Gastrocnemius medialis (tissue), 4 donors: ENCODE data around the gene AMOT. TPM values are rescaled to one million over a fixed set of nuclear protein-coding genes. Genes with fewer than 3 reads are reported as not detected.

Experiments used
- ATAC-seq, 2 donors: fragments of 150-250 bp; one replicate each; pipeline ENCODE4 v1.9.1; 2016
- DNase-seq, 2 donors: peaks; one replicate each; pipeline ENCODE4 v3.0.0-alpha.2; 2019
- H3K27ac ChIP-seq, 4 donors: fragments of 200-600 bp; sonication (generic); 1 replicate in 1 of 4; 2 replicates in 3 of 4; pipeline ENCODE4 v1.5.1; 2016 to 2018; ENCODE audit warnings: mild to moderate bottlenecking in 2 of 4, moderate library complexity in 1 of 4
- H3K27me3 ChIP-seq, 3 donors: fragments of 200-600 bp; sonication (generic) in 2 of 3; 1 replicate in 1 of 3; 2 replicates in 2 of 3; pipeline versions ENCODE4 v1.5.1 to v1.6.0; 2016 to 2019; ENCODE audit warnings: mild to moderate bottlenecking in 1 of 3, moderate library complexity in 1 of 3
- H3K36me3 ChIP-seq, 2 donors: fragments of 200-600 bp; sonication (generic) in 1 of 2; one replicate each; pipeline ENCODE4 v1.5.1; 2017 to 2018
- H3K4me1 ChIP-seq, 2 donors: fragments of 200-600 bp; sonication (generic) in 1 of 2; one replicate each; pipeline ENCODE4 v1.5.1; 2016 to 2017; ENCODE audit warnings: mild to moderate bottlenecking in 2 of 2
- H3K4me3 ChIP-seq, 4 donors: fragments of 200-600 bp; sonication (generic) in 3 of 4; 1 replicate in 1 of 4; 2 replicates in 3 of 4; pipeline ENCODE4 v1.5.1; 2016 to 2019; ENCODE audit warnings: mild to moderate bottlenecking in 2 of 4
- H3K9me3 ChIP-seq, 3 donors: fragments of 200-600 bp; sonication (generic) in 2 of 3; 1 replicate in 1 of 3; 2 replicates in 2 of 3; pipeline ENCODE4 v1.5.1; 2016 to 2019
- CTCF ChIP-seq, 5 experiments: fragments of 450-650 bp in 3 of 5; fragments of 200-600 bp in 2 of 5; sonication (generic) in 2 of 5; IDR thresholded peaks in 4 of 5; conservative IDR thresholded peaks in 1 of 5; 1 replicate in 4 of 5; 2 replicates in 1 of 5; pipeline ENCODE4 v1.5.1; 2016 to 2019; ENCODE audit warnings: antibody characterized with exemption in 5 of 5, mild to moderate bottlenecking in 3 of 5, moderate library complexity in 3 of 5
- POLR2A ChIP-seq, 2 donors: fragments of 450-650 bp; IDR thresholded peaks; one replicate each; pipeline ENCODE4 v1.6.1; 2017; ENCODE audit warnings: antibody characterized with exemption in 2 of 2, mild to moderate bottlenecking in 2 of 2, moderate library complexity in 2 of 2
- in situ Hi-C, 4 donors: fragments of 200-750 bp; cut with MboI; loops; one replicate each; pipeline versions ENCODE4 v1.15.0 to v1.8.0; 2017; ENCODE audit warnings: low sequenced_read_pairs in 4 of 4
- intact Hi-C: fragments of 100-400 bp; cut with DNase I; formaldehyde crosslinking; loops from one replicate; pipeline ENCODE4 v1.15.1; 2023; ENCODE audit warnings: low total_unique reads
- total RNA-seq, 4 donors: library from RNA; depleted of rRNA; stranded (reverse); fragments of >200 nt; gene quantifications; one replicate each; pipeline versions ENCODE4 v1.1.0 to v1.2.3, GENCODE V29; 2016

Gene AMOT
- total RNA-seq, 4 donors from 2014 or later = 10.2 to 48.1 (median 22.4) TPM

GRCh38 chrX:112759966-112760365 lies 80.7 kb downstream of the AMOT start:
- Histone ChIP-seq H3K9me3 (no peaks in the 10 kb centered on the region), H3K4me3 (no peak overlapping the region), H3K27me3 (peaks cover 0 to 3% (median 0%) of the 10 kb centered on the region in 3 donors), H3K36me3 (no peaks in the 10 kb centered on the region), H3K4me1 (peaks cover 0 to 3% of the 10 kb centered on the region in 2 donors), H3K27ac (no peak overlapping the region)
- DNase-seq = no peak
- ATAC-seq = no peak
- TF ChIP-seq POLR2A (IDR thresholded peaks at IDR 0.05) = no peak
- no peak for TF ChIP-seq CTCF (IDR thresholded peaks at IDR 0.05 in 4 of 5, conservative IDR thresholded peaks at IDR 0.05 in 1 of 5)
- intact Hi-C loops = loop anchor here (10.0 kb wide), 1 partner anchor 175 kb away; no protein-coding TSS in a partner anchor
- in situ Hi-C loops = no loop called here

DNA sequence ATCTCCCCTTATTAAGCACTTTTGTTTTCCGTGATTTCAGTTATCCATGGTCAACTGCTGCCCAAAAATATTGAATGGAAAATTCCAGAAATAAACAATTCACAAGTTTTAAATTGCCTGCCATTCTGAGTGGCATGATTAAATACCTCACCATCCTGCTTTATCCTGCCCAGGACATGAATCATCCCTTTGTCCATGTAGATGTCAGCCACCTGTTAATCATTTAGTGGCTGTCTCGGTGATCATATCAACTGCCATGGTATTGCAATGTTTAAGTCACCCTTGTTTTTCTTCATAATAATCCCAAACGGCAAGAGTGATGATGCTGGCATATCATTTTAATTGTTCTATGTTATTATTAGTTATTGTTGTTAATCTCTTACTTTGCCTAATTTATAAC lies 81.1 kb downstream of the AMOT start:
- no peak for DNase-seq
- intact Hi-C loops (no loop called here), in situ Hi-C loops (no loop called here)
- Histone ChIP-seq H3K27me3 (peaks cover 0 to 3% (median 0%) of the 10 kb centered on the region in 3 donors), H3K27ac (no peak overlapping the region), H3K4me3 (no peak overlapping the region), H3K4me1 (peaks cover 0 to 3% of the 10 kb centered on the region in 2 donors), H3K36me3 (no peaks in the 10 kb centered on the region), H3K9me3 (no peaks in the 10 kb centered on the region)
- peak in 1 of 2 donors; percentile 66 for ATAC-seq
- TF ChIP-seq CTCF (IDR thresholded peaks at IDR 0.05 in 4 of 5, conservative IDR thresholded peaks at IDR 0.05 in 1 of 5) (no peak), POLR2A (IDR thresholded peaks at IDR 0.05) (no peak)

DNA sequence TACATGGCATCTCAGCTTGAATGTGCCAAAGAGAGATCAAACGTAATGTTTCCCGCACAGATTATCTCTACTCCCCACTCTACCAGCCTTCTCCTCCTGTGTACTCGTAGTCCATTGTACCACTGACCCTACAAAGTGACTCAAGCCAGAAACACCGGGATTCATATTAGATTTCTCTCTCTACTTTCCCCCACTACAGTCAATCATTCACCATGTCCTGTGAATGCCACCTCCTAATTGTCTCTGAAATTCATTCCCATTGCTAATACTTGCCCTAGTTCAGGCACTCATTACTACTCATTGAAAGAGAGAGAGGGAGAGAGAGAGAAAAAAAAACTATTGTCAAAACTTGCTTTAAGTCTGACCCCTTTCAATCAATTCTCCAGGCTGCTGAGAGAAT lies 82.7 kb downstream of the AMOT start:
- Histone ChIP-seq H3K27ac (no peak overlapping the region), H3K4me1 (peaks cover 0 to 3% of the 10 kb centered on the region in 2 donors), H3K27me3 (peaks cover 0 to 3% (median 0%) of the 10 kb centered on the region in 3 donors), H3K4me3 (no peak overlapping the region), H3K36me3 (no peaks in the 10 kb centered on the region), H3K9me3 (no peaks in the 10 kb centered on the region)
- TF ChIP-seq CTCF (IDR thresholded peaks at IDR 0.05 in 4 of 5, conservative IDR thresholded peaks at IDR 0.05 in 1 of 5) = no peak
- TF ChIP-seq POLR2A (IDR thresholded peaks at IDR 0.05) = no peak
- in situ Hi-C loops = no loop called here
- DNase-seq = no peak
- no peak for ATAC-seq
- intact Hi-C loops = no loop called here

GRCh38 chrX:112753116-112753515 lies 87.5 kb downstream of the AMOT start:
- Histone ChIP-seq H3K36me3 (no peaks in the 10 kb centered on the region), H3K4me3 (no peak overlapping the region), H3K9me3 (no peaks in the 10 kb centered on the region), H3K4me1 (no peaks in the 10 kb centered on the region), H3K27ac (no peak overlapping the region), H3K27me3 (no peaks in the 10 kb centered on the region)
- TF ChIP-seq POLR2A (IDR thresholded peaks at IDR 0.05) = no peak
- TF ChIP-seq CTCF (IDR thresholded peaks at IDR 0.05 in 4 of 5, conservative IDR thresholded peaks at IDR 0.05 in 1 of 5) = no peak
- ATAC-seq (no peak), DNase-seq (no peak)
- intact Hi-C loops (no loop called here), in situ Hi-C loops (no loop called here)

DNA sequence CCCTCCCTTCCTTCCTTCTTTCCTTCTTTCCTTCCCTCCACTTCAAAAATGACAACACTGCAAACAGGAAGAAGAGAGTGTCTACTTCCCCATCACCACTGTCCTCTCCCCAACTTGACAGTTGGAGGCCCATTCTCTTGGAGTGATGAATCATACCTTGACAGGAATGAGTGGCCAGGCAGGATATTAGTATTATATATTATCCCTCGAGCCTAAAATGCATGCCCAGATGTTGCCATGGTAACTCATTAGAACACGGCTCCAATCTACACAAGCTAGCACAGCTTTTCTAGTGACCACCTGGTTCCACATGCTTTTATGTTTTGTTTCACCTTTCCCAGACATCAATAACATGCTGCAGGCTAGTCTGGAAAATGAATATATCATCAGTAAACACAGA lies 89.6 kb downstream of the AMOT start:
- Histone ChIP-seq H3K9me3 (no peaks in the 10 kb centered on the region), H3K4me3 (no peak overlapping the region), H3K4me1 (no peaks in the 10 kb centered on the region), H3K36me3 (no peaks in the 10 kb centered on the region), H3K27me3 (no peaks in the 10 kb centered on the region), H3K27ac (no peak overlapping the region)
- in situ Hi-C loops = no loop called here
- ATAC-seq (no peak), DNase-seq (no peak)
- intact Hi-C loops = no loop called here
- no peak for TF ChIP-seq CTCF (IDR thresholded peaks at IDR 0.05 in 4 of 5, conservative IDR thresholded peaks at IDR 0.05 in 1 of 5)
- TF ChIP-seq POLR2A (IDR thresholded peaks at IDR 0.05) = no peak
